Neuronal stem cell (in vitro differentiated cells): ENCODE measurements around the gene GRIK3.

Source experiments
- DNase-seq: peaks from one replicate; pipeline ENCODE4 v3.0.0-alpha.2; 2013; ENCODE audit warnings: low spot score
- H2AFZ ChIP-seq: one replicate; pipeline ENCODE4 v1.6.1; 2013; ENCODE audit warnings: mild to moderate bottlenecking, low read length, inconsistent platforms
- H2AK5ac ChIP-seq: 2 replicates; pipeline ENCODE4 v1.6.1; 2013; ENCODE audit warnings: low read depth, mild to moderate bottlenecking, inconsistent platforms, low read length, moderate library complexity, mixed read lengths
- H2BK120ac ChIP-seq: 2 replicates; pipeline ENCODE4 v1.6.1; 2013; ENCODE audit warnings: low read depth, mild to moderate bottlenecking, inconsistent platforms, low read length, moderate library complexity, mixed read lengths
- H2BK12ac ChIP-seq: one replicate; pipeline ENCODE4 v1.6.1; 2013; ENCODE audit warnings: low read length, inconsistent platforms
- H2BK15ac ChIP-seq: 2 replicates; pipeline ENCODE4 v1.6.1; 2013; ENCODE audit warnings: mild to moderate bottlenecking, low read length, inconsistent platforms, mixed read lengths
- H2BK5ac ChIP-seq: one replicate; pipeline ENCODE4 v1.6.1; 2013; ENCODE audit warnings: inconsistent platforms, mild to moderate bottlenecking, low read length, moderate library complexity
- H3K14ac ChIP-seq: one replicate; pipeline ENCODE4 v1.6.1; 2013; ENCODE audit warnings: low read length, inconsistent platforms
- H3K18ac ChIP-seq: 2 replicates; pipeline ENCODE4 v1.6.1; 2013; ENCODE audit warnings: low read length, inconsistent platforms
- H3K23ac ChIP-seq: 2 replicates; pipeline ENCODE4 v1.6.1; 2013; ENCODE audit warnings: low read depth, mild to moderate bottlenecking, mixed read lengths, low read length, inconsistent platforms; ENCODE audit not compliant: poor library complexity
- H3K27ac ChIP-seq: replicated peaks from 3 replicates; pipeline ENCODE4 v1.5.1; 2013; ENCODE audit warnings: low read length, inconsistent platforms
- H3K27me3 ChIP-seq, 3 experiments: 2 replicates each; pipeline ENCODE4 v1.6.1; 2013; ENCODE audit warnings: low read length in 3 of 3, mild to moderate bottlenecking in 2 of 3, inconsistent platforms in 1 of 3, low read depth in 1 of 3, mixed read lengths in 1 of 3, moderate library complexity in 1 of 3; ENCODE audit not compliant: control insufficient read depth in 3 of 3, insufficient read depth in 3 of 3
- H3K36me3 ChIP-seq, 2 donors: replicated peaks in 1 of 2; 2 replicates each; pipeline ENCODE4 v1.6.1; 2013; ENCODE audit warnings: low read length in 2 of 2; ENCODE audit not compliant: control insufficient read depth in 2 of 2, insufficient read depth in 2 of 2
- H3K4ac ChIP-seq: 2 replicates; pipeline ENCODE4 v1.6.1; 2013; ENCODE audit warnings: inconsistent platforms, mild to moderate bottlenecking, low read length, moderate library complexity
- H3K4me1 ChIP-seq, 2 donors: 1 replicate in 1 of 2; 2 replicates in 1 of 2; pipeline ENCODE4 v1.6.1; 2013; ENCODE audit warnings: low read length in 2 of 2, low read depth in 1 of 2; ENCODE audit not compliant: control insufficient read depth in 2 of 2, insufficient read depth in 1 of 2
- H3K4me2 ChIP-seq: one replicate; pipeline ENCODE4 v1.6.1; 2013; ENCODE audit warnings: mild to moderate bottlenecking, low read length, inconsistent platforms; ENCODE audit not compliant: insufficient read depth, poor library complexity, severe bottlenecking
- H3K4me3 ChIP-seq, 2 donors: 2 replicates each; pipeline ENCODE4 v1.5.1; 2013; ENCODE audit warnings: low read length in 2 of 2, mild to moderate bottlenecking in 2 of 2, inconsistent platforms in 1 of 2, moderate library complexity in 1 of 2
- H3K79me1 ChIP-seq: one replicate; pipeline ENCODE4 v1.6.1; 2013; ENCODE audit warnings: low read depth, mild to moderate bottlenecking, inconsistent platforms, low read length, moderate library complexity
- H3K9ac ChIP-seq: one replicate; pipeline ENCODE4 v1.6.1; 2013; ENCODE audit warnings: mild to moderate bottlenecking, low read depth, low read length, inconsistent platforms; ENCODE audit not compliant: poor library complexity
- H3K9me3 ChIP-seq, 2 donors: replicated peaks in 1 of 2; 2 replicates each; pipeline versions ENCODE3 to v1.6.1; 2013; ENCODE audit warnings: low read length in 2 of 2, mild to moderate bottlenecking in 2 of 2, inconsistent platforms in 1 of 2, low read depth in 1 of 2, mixed read lengths in 1 of 2, moderate library complexity in 1 of 2; ENCODE audit not compliant: control insufficient read depth in 2 of 2, insufficient read depth in 1 of 2
- H4K8ac ChIP-seq: one replicate; pipeline ENCODE4 v1.6.1; 2013; ENCODE audit warnings: low read depth, mild to moderate bottlenecking, inconsistent platforms, low read length, moderate library complexity
- H4K91ac ChIP-seq: one replicate; pipeline ENCODE4 v1.6.1; 2013; ENCODE audit warnings: low read length, low read depth, mild to moderate bottlenecking, inconsistent platforms; ENCODE audit not compliant: poor library complexity
- WGBS, 2 donors: extraction: QIAGEN DNeasy Blood & Tissue Kit; methylation state at CpG; one replicate each; pipeline ENCODE4 v1.1.7; 2013; ENCODE audit warnings: missing lambda C conversion rate in 2 of 2, mixed read lengths in 1 of 2; ENCODE audit not compliant: insufficient read length in 2 of 2, insufficient replicate concordance in 1 of 2; ENCODE audit errors: extremely low coverage in 2 of 2; 5-methylcytosine and 5-hydroxymethylcytosine counted together

Gene GRIK3

GRCh38 chr1:36789535-36789934 is 244.8 kb downstream of the GRIK3 start:
- H2AK5ac ChIP-seq = no peak overlapping the region
- no peak overlapping the region for H2BK120ac ChIP-seq
- no peak overlapping the region for H2BK5ac ChIP-seq
- H3K27me3 ChIP-seq = no peaks in the 10 kb centered on the region
- no peak overlapping the region for H3K4me3 ChIP-seq
- no peak overlapping the region for H4K8ac ChIP-seq
- no peak overlapping the region for H4K91ac ChIP-seq
- H3K4ac ChIP-seq = no peak overlapping the region
- H3K27ac ChIP-seq = no peak overlapping the region
- no peak overlapping the region for H2BK12ac ChIP-seq
- no peak overlapping the region for H3K18ac ChIP-seq
- no peaks in the 10 kb centered on the region for H3K79me1 ChIP-seq
- H3K9ac ChIP-seq = no peak overlapping the region
- DNase-seq = no peak
- no peak overlapping the region for H3K23ac ChIP-seq
- no peak overlapping the region for H3K4me2 ChIP-seq
- H3K36me3 ChIP-seq = no peaks in the 10 kb centered on the region
- H2BK15ac ChIP-seq = no peak overlapping the region
- no peak overlapping the region for H2AFZ ChIP-seq
- no peaks in the 10 kb centered on the region for H3K4me1 ChIP-seq
- H3K9me3 ChIP-seq = no peaks in the 10 kb centered on the region
- H3K14ac ChIP-seq = no peak overlapping the region

- no CpG with 5 or more reads among the region's 12 CpGs for WGBS, 2 donors
- H2BK5ac ChIP-seq = no peak overlapping the region
- no peak overlapping the region for H3K4me3 ChIP-seq
- peaks cover 0 to 2% of the 10 kb centered on the region in 2 donors for H3K4me1 ChIP-seq
- H3K27ac ChIP-seq = no peak overlapping the region
- no peak overlapping the region for H2AK5ac ChIP-seq
- H3K36me3 ChIP-seq = no peaks in the 10 kb centered on the region
- no peak overlapping the region for H3K9ac ChIP-seq
- H3K4ac ChIP-seq = no peak overlapping the region
- no peak for DNase-seq
- no peak overlapping the region for H2BK15ac ChIP-seq
- no peak overlapping the region for H2AFZ ChIP-seq
- H2BK120ac ChIP-seq = no peak overlapping the region
- no peak overlapping the region for H2BK12ac ChIP-seq
- no peaks in the 10 kb centered on the region for H3K79me1 ChIP-seq
- peak overlapping the region; percentile 37 for H3K18ac ChIP-seq
- no peak overlapping the region for H3K4me2 ChIP-seq
- H3K27me3 ChIP-seq = no peaks in the 10 kb centered on the region
- H3K9me3 ChIP-seq = no peaks in the 10 kb centered on the region
- no peak overlapping the region for H3K23ac ChIP-seq
- no peak overlapping the region for H4K91ac ChIP-seq
- H4K8ac ChIP-seq = no peak overlapping the region
- no peak overlapping the region for H3K14ac ChIP-seq
These were observed 246.9 kb downstream of the GRIK3 start for GRCh38 chr1:36787312-36787913.

GRCh38 chr1:36786425-36786824 is 247.9 kb downstream of the GRIK3 start:
- no peak for DNase-seq
- peak overlapping the region; percentile 39 for H3K18ac ChIP-seq
- no peak overlapping the region for H2BK120ac ChIP-seq
- no peaks in the 10 kb centered on the region for H3K9me3 ChIP-seq
- H2BK12ac ChIP-seq = no peak overlapping the region
- WGBS, 2 donors = no CpG with 5 or more reads among the region's 5 CpGs
- H3K4me2 ChIP-seq = no peak overlapping the region
- H3K4me3 ChIP-seq = no peak overlapping the region
- H2BK5ac ChIP-seq = no peak overlapping the region
- no peak overlapping the region for H4K91ac ChIP-seq
- H3K23ac ChIP-seq = no peak overlapping the region
- H2AK5ac ChIP-seq = no peak overlapping the region
- H3K27me3 ChIP-seq = no peaks in the 10 kb centered on the region
- no peak overlapping the region for H2AFZ ChIP-seq
- no peak overlapping the region for H3K14ac ChIP-seq
- H2BK15ac ChIP-seq = no peak overlapping the region
- H3K79me1 ChIP-seq = no peaks in the 10 kb centered on the region
- H3K36me3 ChIP-seq = no peaks in the 10 kb centered on the region
- no peak overlapping the region for H3K4ac ChIP-seq
- peaks cover 0 to 2% of the 10 kb centered on the region in 2 donors for H3K4me1 ChIP-seq
- no peak overlapping the region for H4K8ac ChIP-seq
- no peak overlapping the region for H3K9ac ChIP-seq
- no peak overlapping the region for H3K27ac ChIP-seq

GRCh38 chr1:36784147-36784859 is 250.0 kb downstream of the GRIK3 start:
- no peak overlapping the region for H2AK5ac ChIP-seq
- H2BK15ac ChIP-seq = peak overlapping the region; percentile 22
- H3K9ac ChIP-seq = no peak overlapping the region
- no peak overlapping the region for H2BK12ac ChIP-seq
- no peaks in the 10 kb centered on the region for H3K79me1 ChIP-seq
- no CpG with 5 or more reads among the region's 9 CpGs for WGBS, 2 donors
- no peak overlapping the region for H3K4me2 ChIP-seq
- no peaks in the 10 kb centered on the region for H3K9me3 ChIP-seq
- no peak overlapping the region for H3K4me3 ChIP-seq
- H3K27ac ChIP-seq = no peak overlapping the region
- no peak for DNase-seq
- no peak overlapping the region for H4K8ac ChIP-seq
- H2BK5ac ChIP-seq = no peak overlapping the region
- no peak overlapping the region for H2AFZ ChIP-seq
- H3K27me3 ChIP-seq = no peaks in the 10 kb centered on the region
- no peak overlapping the region for H3K14ac ChIP-seq
- H3K4me1 ChIP-seq = peaks cover 0 to 2% of the 10 kb centered on the region in 2 donors
- H4K91ac ChIP-seq = no peak overlapping the region
- H3K23ac ChIP-seq = no peak overlapping the region
- no peak overlapping the region for H2BK120ac ChIP-seq
- H3K36me3 ChIP-seq = no peaks in the 10 kb centered on the region
- no peak overlapping the region for H3K18ac ChIP-seq
- H3K4ac ChIP-seq = no peak overlapping the region
